Progenitor cell of endocrine pancreas (in vitro differentiated cells): ENCODE results near the gene WFDC1. TPM values are rescaled to one million over a fixed set of nuclear protein-coding genes. Genes with fewer than 3 reads are reported as not detected.

Experiments
- DNase-seq: peaks from one replicate; pipeline ENCODE4 v3.0.0; 2021; ENCODE audit warnings: low spot score; ENCODE audit not compliant: unreplicated experiment
- H3K27ac Mint-ChIP-seq: 2 replicates; pipeline ENCODE4 v1.8.0; 2021; ENCODE audit warnings: mild to moderate bottlenecking, moderate library complexity, mixed read lengths
- H3K27me3 Mint-ChIP-seq: 2 replicates; pipeline ENCODE4 v1.8.0; 2021; ENCODE audit warnings: mixed read lengths
- H3K36me3 Mint-ChIP-seq: 2 replicates; pipeline ENCODE4 v1.8.0; 2022; ENCODE audit warnings: mixed read lengths; ENCODE audit not compliant: insufficient read depth
- H3K4me1 Mint-ChIP-seq: 2 replicates; pipeline ENCODE4 v1.8.0; 2021; ENCODE audit warnings: low read depth, mixed read lengths
- H3K4me3 Mint-ChIP-seq: 2 replicates; pipeline ENCODE4 v1.8.0; 2021; ENCODE audit warnings: low read depth, mild to moderate bottlenecking, moderate library complexity, mixed read lengths
- H3K9me3 Mint-ChIP-seq: 2 replicates; pipeline ENCODE4 v1.8.0; 2021; ENCODE audit warnings: low read depth, mixed read lengths
- CTCF ChIP-seq: fragments of 200-600 bp; sonication (generic); IDR thresholded peaks from one replicate; pipeline ENCODE4 v1.5.0; 2021; ENCODE audit warnings: antibody characterized with exemption, mild to moderate bottlenecking; ENCODE audit not compliant: unreplicated experiment
- total RNA-seq: library from RNA; stranded (reverse); gene quantifications from 2 replicates; pipeline ENCODE4 v1.2.1, GENCODE V29; 2021

WFDC1 gene
- total RNA-seq, 1 donor from 2014 or later = 0.24 TPM

- H3K4me1 Mint-ChIP-seq = peaks cover 3% of the 10 kb centered on the region
- H3K4me3 Mint-ChIP-seq = no peak overlapping the region
- H3K9me3 Mint-ChIP-seq = no peaks in the 10 kb centered on the region
- DNase-seq = no peak
- TF ChIP-seq CTCF = no peak
- H3K27ac Mint-ChIP-seq = no peak overlapping the region
- no peaks in the 10 kb centered on the region for H3K36me3 Mint-ChIP-seq
- H3K27me3 Mint-ChIP-seq = peaks cover 19% of the 10 kb centered on the region
These were observed 27.3 kb upstream of the WFDC1 start for GRCh38 chr16:84267380-84267779.

GRCh38 chr16:84268291-84269040, 26.2 kb upstream of the WFDC1 start:
- no peaks in the 10 kb centered on the region for H3K36me3 Mint-ChIP-seq
- peaks cover 3% of the 10 kb centered on the region for H3K4me1 Mint-ChIP-seq
- no peak for TF ChIP-seq CTCF
- peaks cover 19% of the 10 kb centered on the region for H3K27me3 Mint-ChIP-seq
- no peak overlapping the region for H3K27ac Mint-ChIP-seq
- no peak for DNase-seq
- no peaks in the 10 kb centered on the region for H3K9me3 Mint-ChIP-seq
- H3K4me3 Mint-ChIP-seq = no peak overlapping the region

- no peak for DNase-seq
- no peak overlapping the region for H3K27ac Mint-ChIP-seq
- H3K9me3 Mint-ChIP-seq = no peaks in the 10 kb centered on the region
- H3K4me3 Mint-ChIP-seq = no peak overlapping the region
- peaks cover 19% of the 10 kb centered on the region for H3K27me3 Mint-ChIP-seq
- TF ChIP-seq CTCF = no peak
- no peaks in the 10 kb centered on the region for H3K36me3 Mint-ChIP-seq
- peaks cover 3% of the 10 kb centered on the region for H3K4me1 Mint-ChIP-seq
These were observed 24.6 kb upstream of the WFDC1 start for GRCh38 chr16:84270071-84270470.

- Mint-ChIP-seq H3K27me3 (peaks cover 24% of the 10 kb centered on the region), H3K4me1 (peaks cover 3% of the 10 kb centered on the region), H3K27ac (no peak overlapping the region), H3K36me3 (no peaks in the 10 kb centered on the region), H3K9me3 (no peaks in the 10 kb centered on the region), H3K4me3 (no peak overlapping the region)
- TF ChIP-seq CTCF = no peak
- no peak for DNase-seq
These were observed 24.1 kb upstream of the WFDC1 start for GRCh38 chr16:84270531-84270930.

GRCh38 chr16:84271037-84271436, 23.6 kb upstream of the WFDC1 start:
- H3K27me3 Mint-ChIP-seq = peaks cover 28% of the 10 kb centered on the region
- no peak for TF ChIP-seq CTCF
- no peaks in the 10 kb centered on the region for H3K9me3 Mint-ChIP-seq
- peaks cover 3% of the 10 kb centered on the region for H3K4me1 Mint-ChIP-seq
- H3K27ac Mint-ChIP-seq = no peak overlapping the region
- H3K36me3 Mint-ChIP-seq = no peaks in the 10 kb centered on the region
- no peak overlapping the region for H3K4me3 Mint-ChIP-seq
- no peak for DNase-seq
